ENCODE results near the gene EXOC1L.

DNA sequence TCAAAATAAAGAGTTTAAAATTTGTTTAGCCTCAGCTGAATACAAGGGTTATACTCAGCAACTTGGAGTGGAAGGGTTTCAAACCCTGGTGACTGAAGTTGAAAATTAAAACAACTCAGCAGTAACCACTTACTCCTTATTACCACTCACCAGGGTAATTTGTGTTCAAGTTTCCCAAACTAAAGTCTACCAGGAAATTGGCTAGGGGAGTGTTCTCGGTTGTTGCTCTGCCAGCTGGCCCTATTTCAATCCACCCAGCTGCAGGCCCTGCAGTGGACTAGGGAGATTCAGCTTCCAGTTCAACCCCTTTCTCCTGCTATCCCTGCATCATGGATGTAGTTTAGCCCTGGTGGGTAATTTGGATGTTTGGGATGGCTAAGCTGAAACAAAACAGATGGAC, 37.8 kb upstream of the EXOC1L start:
- TF ChIP-seq CTCF (IDR thresholded peaks at IDR 0.05) = no peak
- TF ChIP-seq POLR2AphosphoS5 (IDR thresholded peaks at IDR 0.05; ENCODE audit: low read depth, low read length) = no peak
- no peak for TF ChIP-seq TCF7L2 (IDR thresholded peaks at IDR 0.05; ENCODE audit: low read depth, low read length)
- TF ChIP-seq SIN3A (IDR thresholded peaks at IDR 0.05; ENCODE audit: borderline replicate concordance, insufficient read depth, low read depth, low read length) = no peak

Data from Panc1 (cell line).